ENCODE data around the gene KLB.

KLB gene

GRCh38 chr4:39484582-39485272 is 78.0 kb downstream of the KLB start:
- Histone ChIP-seq H3F3A (ENCODE audit: low read depth) (no peaks in the 10 kb centered on the region), H3K27me3 (ENCODE audit: insufficient read depth, low read length, poor library complexity, severe bottlenecking) (no peaks in the 10 kb centered on the region), H3K9me2 (replicated peaks; ENCODE audit: low read depth, low read length) (no peaks in the 10 kb centered on the region), H3K36me3 (ENCODE audit: insufficient read depth, low read length) (no peaks in the 10 kb centered on the region), H3K4me3 (ENCODE audit: low read length, poor library complexity, severe bottlenecking) (no peak overlapping the region), H3K79me2 (ENCODE audit: insufficient read depth, low read length) (no peaks in the 10 kb centered on the region), H3K4me1 (ENCODE audit: insufficient read depth, low read length, poor library complexity, severe bottlenecking) (no peaks in the 10 kb centered on the region), H3K4me2 (ENCODE audit: low read depth, low read length, poor library complexity, severe bottlenecking) (no peak overlapping the region), H3K9ac (ENCODE audit: low read depth, low read length, poor library complexity, severe bottlenecking) (no peak overlapping the region), H3K9me3 (ENCODE audit: insufficient read depth, low read depth, low read length) (no peaks in the 10 kb centered on the region; the same call in 1 of the 2 replicates), H4K20me1 (ENCODE audit: insufficient read depth, low read length, poor library complexity, severe bottlenecking) (no peaks in the 10 kb centered on the region), H2AFZ (ENCODE audit: low read length) (no peak overlapping the region)
- TF ChIP-seq CTCF (conservative IDR thresholded peaks at IDR 0.05; ENCODE audit: low read length) (no peak), EZH2phosphoT487 (IDR thresholded peaks at IDR 0.05; ENCODE audit: borderline replicate concordance) (no peak)

- Histone ChIP-seq H3K79me2 (ENCODE audit: insufficient read depth, low read length) (no peaks in the 10 kb centered on the region), H3K4me1 (ENCODE audit: insufficient read depth, low read length, poor library complexity, severe bottlenecking) (no peaks in the 10 kb centered on the region), H3K27me3 (ENCODE audit: insufficient read depth, low read length, poor library complexity, severe bottlenecking) (no peaks in the 10 kb centered on the region), H3K9ac (ENCODE audit: low read depth, low read length, poor library complexity, severe bottlenecking) (no peak overlapping the region), H3K4me2 (ENCODE audit: low read depth, low read length, poor library complexity, severe bottlenecking) (no peak overlapping the region), H4K20me1 (ENCODE audit: insufficient read depth, low read length, poor library complexity, severe bottlenecking) (no peaks in the 10 kb centered on the region), H3K9me2 (replicated peaks; ENCODE audit: low read depth, low read length) (no peaks in the 10 kb centered on the region), H3K4me3 (ENCODE audit: low read length, poor library complexity, severe bottlenecking) (no peak overlapping the region), H3K36me3 (ENCODE audit: insufficient read depth, low read length) (no peaks in the 10 kb centered on the region), H3F3A (ENCODE audit: low read depth) (no peaks in the 10 kb centered on the region), H2AFZ (ENCODE audit: low read length) (no peak overlapping the region), H3K9me3 (ENCODE audit: insufficient read depth, low read depth, low read length) (no peaks in the 10 kb centered on the region; the same call in 1 of the 2 replicates)
- TF ChIP-seq EZH2phosphoT487 (IDR thresholded peaks at IDR 0.05; ENCODE audit: borderline replicate concordance), result no peak
- no peak for TF ChIP-seq CTCF (conservative IDR thresholded peaks at IDR 0.05; ENCODE audit: low read length)
Measured at GRCh38 chr4:39486221-39486804, 79.6 kb downstream of the KLB start.

- Histone ChIP-seq H3K9ac (ENCODE audit: low read depth, low read length, poor library complexity, severe bottlenecking) (no peak overlapping the region), H3K79me2 (ENCODE audit: insufficient read depth, low read length) (no peaks in the 10 kb centered on the region), H4K20me1 (ENCODE audit: insufficient read depth, low read length, poor library complexity, severe bottlenecking) (no peaks in the 10 kb centered on the region), H3K4me1 (ENCODE audit: insufficient read depth, low read length, poor library complexity, severe bottlenecking) (no peaks in the 10 kb centered on the region), H3K4me2 (ENCODE audit: low read depth, low read length, poor library complexity, severe bottlenecking) (no peak overlapping the region), H3K27me3 (ENCODE audit: insufficient read depth, low read length, poor library complexity, severe bottlenecking) (no peaks in the 10 kb centered on the region), H3K9me2 (replicated peaks; ENCODE audit: low read depth, low read length) (no peaks in the 10 kb centered on the region), H3K36me3 (ENCODE audit: insufficient read depth, low read length) (no peaks in the 10 kb centered on the region), H2AFZ (ENCODE audit: low read length) (no peak overlapping the region), H3F3A (ENCODE audit: low read depth) (no peaks in the 10 kb centered on the region), H3K9me3 (ENCODE audit: insufficient read depth, low read depth, low read length) (no peaks in the 10 kb centered on the region), H3K4me3 (ENCODE audit: low read length, poor library complexity, severe bottlenecking) (no peak overlapping the region)
- TF ChIP-seq EZH2phosphoT487 (IDR thresholded peaks at IDR 0.05; ENCODE audit: borderline replicate concordance) (no peak), CTCF (conservative IDR thresholded peaks at IDR 0.05; ENCODE audit: low read length) (no peak)
Measured at GRCh38 chr4:39490322-39490721, 83.6 kb downstream of the KLB start.

Measured in Loucy (cell line).